ENCODE results near the gene ITIH4. TPM values are rescaled to one million over a fixed set of nuclear protein-coding genes. Genes with fewer than 3 reads are reported as not detected.

Gene ITIH4
- total RNA-seq, 2 donors from 2014 or later, result 2.1 to 7.3 TPM

GRCh38 chr3:52874864-52875587 lies 44.6 kb upstream of the ITIH4 start:
- Histone ChIP-seq H3K27ac (no peak overlapping the region), H3K9ac (ENCODE audit: low read depth in 2 of 2, low read length in 2 of 2) (no peak overlapping the region), H3K4me1 (no peaks in the 10 kb centered on the region), H3K36me3 (no peaks in the 10 kb centered on the region), H3K4me3 (no peak overlapping the region), H3K9me3 (no peaks in the 10 kb centered on the region), H3K27me3 (no peaks in the 10 kb centered on the region)
- no peak for DNase-seq
- TF ChIP-seq, protein P1, sequence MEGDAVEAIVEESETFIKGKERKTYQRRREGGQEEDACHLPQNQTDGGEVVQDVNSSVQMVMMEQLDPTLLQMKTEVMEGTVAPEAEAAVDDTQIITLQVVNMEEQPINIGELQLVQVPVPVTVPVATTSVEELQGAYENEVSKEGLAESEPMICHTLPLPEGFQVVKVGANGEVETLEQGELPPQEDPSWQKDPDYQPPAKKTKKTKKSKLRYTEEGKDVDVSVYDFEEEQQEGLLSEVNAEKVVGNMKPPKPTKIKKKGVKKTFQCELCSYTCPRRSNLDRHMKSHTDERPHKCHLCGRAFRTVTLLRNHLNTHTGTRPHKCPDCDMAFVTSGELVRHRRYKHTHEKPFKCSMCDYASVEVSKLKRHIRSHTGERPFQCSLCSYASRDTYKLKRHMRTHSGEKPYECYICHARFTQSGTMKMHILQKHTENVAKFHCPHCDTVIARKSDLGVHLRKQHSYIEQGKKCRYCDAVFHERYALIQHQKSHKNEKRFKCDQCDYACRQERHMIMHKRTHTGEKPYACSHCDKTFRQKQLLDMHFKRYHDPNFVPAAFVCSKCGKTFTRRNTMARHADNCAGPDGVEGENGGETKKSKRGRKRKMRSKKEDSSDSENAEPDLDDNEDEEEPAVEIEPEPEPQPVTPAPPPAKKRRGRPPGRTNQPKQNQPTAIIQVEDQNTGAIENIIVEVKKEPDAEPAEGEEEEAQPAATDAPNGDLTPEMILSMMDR (IDR thresholded peaks at IDR 0.05), result no peak
- intact Hi-C loops (cut with DNase I), result no loop called here

GRCh38 chr3:52874160-52874701 lies 43.8 kb upstream of the ITIH4 start:
- no peak overlapping the region for H3K9ac ChIP-seq (ENCODE audit: low read depth in 2 of 2, low read length in 2 of 2)
- H3K9me3 ChIP-seq, result no peaks in the 10 kb centered on the region
- TF ChIP-seq, protein P1 (IDR thresholded peaks at IDR 0.05), result no peak
- intact Hi-C loops (cut with DNase I), result no loop called here
- no peaks in the 10 kb centered on the region for H3K4me1 ChIP-seq
- H3K36me3 ChIP-seq, result no peaks in the 10 kb centered on the region
- no peaks in the 10 kb centered on the region for H3K27me3 ChIP-seq
- DNase-seq, result no peak
- H3K4me3 ChIP-seq, result no peak overlapping the region
- H3K27ac ChIP-seq, result no peak overlapping the region

- Histone ChIP-seq H3K9ac (ENCODE audit: low read depth in 2 of 2, low read length in 2 of 2) (no peak overlapping the region), H3K27ac (no peak overlapping the region), H3K27me3 (no peaks in the 10 kb centered on the region), H3K36me3 (no peaks in the 10 kb centered on the region), H3K9me3 (no peaks in the 10 kb centered on the region), H3K4me3 (no peak overlapping the region), H3K4me1 (no peaks in the 10 kb centered on the region)
- no peak for DNase-seq
- intact Hi-C loops (cut with DNase I), result no loop called here
- TF ChIP-seq, protein P1 (IDR thresholded peaks at IDR 0.05), result no peak
Observed at GRCh38 chr3:52873433-52874159, 43.1 kb upstream of the ITIH4 start.

DNA sequence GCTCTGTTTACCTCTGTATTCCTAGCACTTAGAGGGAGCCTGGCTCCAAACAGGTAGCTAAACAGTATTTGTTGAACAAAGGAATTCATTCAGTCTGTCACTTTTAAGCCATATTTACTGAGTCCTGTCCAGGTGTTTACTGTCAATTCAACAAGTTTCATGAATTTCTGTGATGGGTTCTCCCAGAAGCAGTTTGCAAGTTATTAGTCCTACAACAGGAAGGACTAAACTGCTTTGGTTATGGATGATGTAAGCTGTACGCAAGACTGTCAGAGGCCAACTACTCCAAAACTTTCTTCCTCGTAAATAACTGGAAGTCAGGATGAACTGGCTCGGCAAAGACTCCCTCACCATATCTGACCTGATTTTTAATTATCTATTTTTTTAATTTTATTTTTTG lies 41.8 kb upstream of the ITIH4 start:
- H3K9ac ChIP-seq (ENCODE audit: low read depth in 2 of 2, low read length in 2 of 2), result no peak overlapping the region
- no peaks in the 10 kb centered on the region for H3K27me3 ChIP-seq
- TF ChIP-seq, protein P1 (IDR thresholded peaks at IDR 0.05), result no peak
- intact Hi-C loops (cut with DNase I), result no loop called here
- H3K9me3 ChIP-seq, result no peaks in the 10 kb centered on the region
- no peaks in the 10 kb centered on the region for H3K36me3 ChIP-seq
- no peak overlapping the region for H3K4me3 ChIP-seq
- H3K27ac ChIP-seq, result no peak overlapping the region
- DNase-seq, result no peak
- no peaks in the 10 kb centered on the region for H3K4me1 ChIP-seq

GRCh38 chr3:52871761-52872160 lies 41.3 kb upstream of the ITIH4 start:
- no peak for DNase-seq
- Histone ChIP-seq H3K9ac (ENCODE audit: low read depth in 2 of 2, low read length in 2 of 2) (no peak overlapping the region), H3K36me3 (no peaks in the 10 kb centered on the region), H3K27ac (no peak overlapping the region), H3K4me1 (no peaks in the 10 kb centered on the region), H3K4me3 (no peak overlapping the region), H3K27me3 (no peaks in the 10 kb centered on the region), H3K9me3 (no peaks in the 10 kb centered on the region)
- intact Hi-C loops (cut with DNase I), result no loop called here
- TF ChIP-seq, protein P1 (IDR thresholded peaks at IDR 0.05), result no peak
